HG03457 (cell line): ENCODE results near the gene CS.
"Not testable (repeated sequence)": the region's sequence is repeated elsewhere in the genome, so short reads cannot be mapped to it uniquely, and the experiment has no call there.

Experiments used
- ATAC-seq: cut with Tn5 transposase; IDR thresholded peaks from one replicate; pipeline ENCODE4 v1.9.1; 2021; ENCODE audit warnings: moderate number of reproducible peaks; ENCODE audit not compliant: unreplicated experiment

CS gene

GRCh38 chr12:56282579-56282978 is 17.6 kb downstream of the CS start:
- ATAC-seq: no peak

- no peak for ATAC-seq
Observed at GRCh38 chr12:56282030-56282429, 18.1 kb downstream of the CS start.

DNA sequence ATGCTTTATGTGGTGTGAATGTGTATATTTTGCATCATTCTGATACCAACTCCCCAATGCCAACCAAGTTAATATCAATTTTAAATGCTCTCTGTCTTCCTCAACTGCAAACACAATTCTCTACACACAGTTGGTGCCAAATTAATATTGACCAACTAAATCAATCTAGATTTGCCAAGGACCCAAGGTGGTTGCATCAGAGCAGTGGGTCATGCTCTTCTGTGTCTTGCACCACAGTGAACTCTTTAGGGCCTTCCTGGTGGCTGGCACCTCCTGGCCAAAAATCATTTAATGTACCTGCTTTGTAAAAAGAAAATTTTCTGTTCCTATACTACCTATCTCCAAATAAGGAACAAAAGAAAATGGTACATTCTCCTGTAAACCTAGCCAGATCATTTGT is 19.3 kb downstream of the CS start:
- no peak for ATAC-seq

GRCh38 chr12:56278905-56279304 is 21.2 kb downstream of the CS start:
- ATAC-seq: no peak

DNA sequence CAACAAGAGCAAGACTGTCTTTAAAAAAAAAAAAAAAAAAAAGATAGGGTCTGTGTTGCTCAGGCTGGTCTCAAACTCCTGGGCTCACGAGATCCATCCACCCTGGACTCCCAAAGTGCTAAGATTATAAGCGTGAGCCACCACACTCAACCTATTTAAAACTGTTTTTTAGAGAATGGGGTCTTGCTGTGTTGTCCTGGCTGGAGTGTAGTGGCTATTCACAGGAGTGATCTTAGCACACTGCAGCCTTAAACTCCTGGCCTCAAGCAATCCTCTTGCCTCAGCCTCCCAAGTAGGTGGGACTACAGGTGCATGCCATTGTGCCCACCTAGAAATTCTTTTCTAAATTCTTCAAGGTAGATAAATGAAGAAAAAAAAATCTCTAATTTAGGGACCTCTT is 25.8 kb downstream of the CS start:
- ATAC-seq: no peak

DNA sequence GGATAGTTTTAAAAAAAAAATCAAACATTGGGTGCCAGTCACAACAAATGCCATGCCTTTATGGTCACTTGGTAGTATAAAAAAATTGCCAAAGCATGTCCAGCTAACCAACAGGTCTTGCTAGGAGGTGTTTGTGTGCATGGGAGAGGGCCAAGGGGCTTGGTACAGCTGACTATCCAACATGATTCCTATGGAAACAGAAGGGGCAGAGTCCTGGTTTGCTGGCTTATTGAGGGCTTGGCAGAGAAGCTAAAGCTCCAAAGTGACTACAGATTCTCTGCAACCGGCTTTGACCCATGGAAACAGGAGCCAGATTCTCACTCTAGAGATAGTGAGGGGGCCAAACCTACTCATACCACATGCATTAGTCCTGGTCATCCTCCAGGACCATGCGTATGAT is 27.7 kb downstream of the CS start:
- ATAC-seq: not testable (repeated sequence)

DNA sequence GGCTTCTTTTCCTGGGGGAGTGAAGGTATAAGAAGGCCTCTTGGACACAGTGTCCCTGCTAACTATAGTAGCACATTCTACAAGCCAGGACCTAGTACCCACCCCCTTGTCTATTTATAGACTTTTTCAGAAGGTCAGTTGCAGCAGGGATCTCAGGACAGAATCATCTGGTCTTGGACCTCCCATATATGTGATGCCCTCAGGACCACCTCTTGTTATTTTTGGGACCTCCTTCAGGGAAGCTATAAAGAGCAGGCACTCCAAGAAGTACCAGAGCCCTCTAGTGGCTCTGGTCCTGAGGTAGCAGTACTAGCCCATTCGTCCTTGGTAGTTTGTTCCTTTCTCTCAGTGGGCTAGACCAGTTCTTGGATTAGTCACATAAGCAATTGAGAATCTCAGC is 29.1 kb downstream of the CS start:
- ATAC-seq: no peak

- no peak for ATAC-seq
Observed at GRCh38 chr12:56267443-56268071, 32.6 kb downstream of the CS start.

GRCh38 chr12:56266693-56267442 is 33.3 kb downstream of the CS start, which contains the start of gene COQ10A:
Gene COQ10A, plus strand, starts transcription at chr12:56266942. Its CDS starts 177 bp downstream, at chr12:56267119.
- peak; percentile 66 for ATAC-seq

- not testable (repeated sequence) for ATAC-seq
Observed at GRCh38 chr12:56266068-56266692, 34.0 kb downstream of the CS start.

- ATAC-seq: not testable (repeated sequence)
Observed at GRCh38 chr12:56262955-56263354, 37.2 kb downstream of the CS start.

DNA sequence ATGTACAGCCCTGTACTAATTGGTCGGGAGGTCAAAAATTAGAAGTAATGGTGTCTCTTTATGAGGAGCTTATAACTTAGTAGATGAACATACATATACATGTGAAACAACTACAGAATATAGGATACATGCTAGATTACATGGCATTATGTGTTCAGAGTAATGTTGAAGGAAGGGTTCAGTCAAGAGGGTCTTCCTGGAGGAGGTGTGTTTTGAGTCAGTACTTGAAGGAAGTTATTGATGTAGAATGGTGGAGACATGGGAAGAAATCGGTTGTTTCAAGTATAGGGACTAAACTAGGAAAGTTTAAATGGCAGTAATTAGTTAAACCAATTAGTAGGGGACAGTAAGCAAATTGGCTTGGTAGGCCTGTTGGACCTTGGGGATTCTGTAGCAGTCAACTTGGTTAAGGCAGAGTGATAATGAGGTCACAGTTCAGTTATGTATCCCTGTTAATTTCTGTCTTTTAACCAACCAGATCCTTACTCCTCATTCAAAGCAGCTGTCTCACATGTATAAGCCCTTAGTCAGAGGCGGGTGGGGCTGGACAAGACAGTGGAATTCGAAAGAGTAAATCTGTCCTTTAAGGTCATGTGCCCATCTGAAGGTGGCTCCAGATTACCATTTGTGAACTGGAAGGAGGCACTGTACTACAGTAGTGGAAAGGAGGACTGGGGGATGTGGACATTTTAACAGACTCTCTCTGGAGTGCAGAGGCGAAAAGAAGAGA is 38.5 kb downstream of the CS start:
- ATAC-seq: no peak

- no peak for ATAC-seq
Observed at GRCh38 chr12:56260921-56261320, 39.2 kb downstream of the CS start.

DNA sequence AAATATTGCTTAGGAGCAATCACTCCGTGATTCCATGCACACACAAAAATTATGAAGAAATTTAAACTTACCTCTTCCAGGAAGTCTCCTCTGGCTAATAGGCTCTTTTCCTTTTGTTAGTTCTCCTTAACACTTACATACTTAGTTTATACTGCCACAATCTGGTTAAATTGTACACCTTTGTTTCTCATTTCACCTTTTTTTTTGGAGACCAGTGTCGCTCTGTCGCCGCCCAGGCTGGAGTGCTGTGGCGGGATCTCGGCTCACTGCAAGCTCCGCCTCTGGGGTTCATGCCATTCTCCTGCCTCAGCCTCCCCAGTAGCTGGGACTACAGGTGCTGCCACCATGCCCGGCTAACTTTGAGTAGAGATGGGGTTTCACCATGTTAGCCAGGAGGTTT is 39.8 kb downstream of the CS start:
- ATAC-seq: no peak

DNA sequence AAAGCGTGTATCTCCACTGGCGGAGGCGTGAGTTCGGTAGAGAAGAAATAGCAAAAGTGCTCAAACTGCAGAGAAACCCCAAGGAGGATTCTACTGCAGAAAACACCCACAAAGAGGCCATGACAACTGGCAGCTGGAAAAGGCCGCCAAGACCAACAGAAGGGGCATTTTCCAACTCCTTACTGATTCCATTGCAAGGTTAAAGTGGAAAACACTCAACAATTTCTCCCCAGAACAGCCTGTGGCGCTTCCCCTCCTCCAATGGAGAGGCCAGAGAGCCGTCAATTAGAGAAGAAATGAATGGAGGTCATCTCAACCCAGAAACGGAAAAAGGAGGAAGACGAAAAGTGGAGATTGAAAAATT is 41.3 kb downstream of the CS start:
- ATAC-seq: no peak

- no peak for ATAC-seq
Observed at GRCh38 chr12:56258068-56258819, 41.9 kb downstream of the CS start, which contains the start of gene ANKRD52. Gene ANKRD52, minus strand, starts transcription at chr12:56258384. Its CDS starts 115 bp downstream, at chr12:56258269.

DNA sequence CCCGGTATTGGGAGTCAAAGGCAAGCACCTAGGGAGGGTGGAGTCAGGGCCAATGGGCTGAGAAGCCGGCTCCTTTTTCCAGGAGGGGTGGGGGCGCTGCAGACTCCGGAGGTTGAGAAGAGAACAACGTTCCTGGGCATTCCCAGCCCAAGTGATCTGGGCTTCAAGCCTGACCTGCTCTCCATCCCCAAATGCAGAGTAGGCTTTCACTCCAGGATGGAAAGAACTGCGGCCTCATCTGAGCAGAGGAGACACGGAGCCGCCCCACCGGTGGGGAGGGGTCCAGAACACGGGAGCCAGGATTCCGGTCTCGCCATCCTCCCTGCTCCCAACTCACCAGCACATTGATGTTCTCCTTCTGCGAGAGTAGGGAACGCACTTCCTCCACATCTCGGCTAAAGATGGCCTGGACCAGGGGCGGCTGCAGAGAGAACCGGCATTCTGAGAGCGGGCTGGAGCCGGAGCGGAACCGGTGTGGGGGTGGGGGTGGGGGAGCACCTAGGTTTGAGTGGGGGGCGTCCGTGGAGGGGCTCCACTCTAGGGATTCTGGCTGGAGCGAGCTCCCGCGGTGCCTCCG is 42.6 kb downstream of the CS start:
- no peak for ATAC-seq

DNA sequence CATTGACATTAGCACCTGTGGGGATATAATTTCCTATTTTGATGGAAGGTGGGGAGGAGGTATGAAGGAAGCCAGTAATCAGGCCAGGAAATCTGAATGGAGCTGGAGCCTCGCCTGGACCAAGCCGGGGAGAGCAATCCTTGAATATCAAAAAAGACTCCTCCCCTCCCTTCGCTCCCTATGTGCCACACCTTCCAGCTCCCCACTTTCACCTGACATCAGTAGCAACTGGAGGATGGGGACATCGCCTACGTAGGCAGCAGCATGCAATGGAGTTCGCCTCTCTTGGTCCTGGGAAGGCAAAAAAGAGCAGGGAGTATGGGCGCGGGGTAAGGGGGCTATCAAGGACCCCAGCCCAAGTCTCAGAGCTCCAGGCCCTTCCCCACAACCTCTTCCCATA is 43.1 kb downstream of the CS start:
- no peak for ATAC-seq

- ATAC-seq: no peak
Observed at GRCh38 chr12:56256326-56256960, 43.7 kb downstream of the CS start.

DNA sequence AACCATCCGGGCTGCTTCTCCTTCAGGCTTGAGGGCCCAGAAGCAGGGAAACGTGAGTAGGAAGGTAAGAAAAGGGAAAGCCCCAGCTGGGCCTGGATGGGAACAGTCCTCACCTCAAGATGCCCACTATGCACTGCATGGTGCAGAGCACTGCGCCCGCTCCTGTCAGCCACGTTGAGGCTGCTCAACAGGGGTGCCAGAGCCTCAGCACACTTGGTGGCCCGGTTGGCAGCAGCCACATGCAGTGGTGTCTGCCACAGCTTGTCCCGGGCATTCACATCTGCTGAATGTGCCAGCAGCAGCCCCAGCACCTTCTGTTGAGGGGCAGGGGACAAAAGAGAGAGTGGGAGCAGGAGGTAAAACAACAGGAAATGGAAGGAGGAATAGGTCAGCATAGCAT is 44.5 kb downstream of the CS start:
- ATAC-seq: no peak
